ENCODE measurements around the gene SEC14L2. TPM values are rescaled to one million over a fixed set of nuclear protein-coding genes. Genes with fewer than 3 reads are reported as not detected.

SEC14L2 gene
- 1 to 10 TPM; 4.3 to 8.1 (median 5.9) TPM for polyA plus RNA-seq (ENCODE audit: insufficient read length in 4 of 4)

GRCh38 chr22:30396871-30397655 is at the start of gene SEC14L2:
TSS of gene SEC14L2 (plus strand) at chr22:30397018. CDS start at chr22:30397117, 99 bp downstream.
- no peak for DNase-seq (ENCODE audit: low read depth in 4 of 4, low spot score in 3 of 4)

- DNase-seq (ENCODE audit: low read depth in 4 of 4, low spot score in 3 of 4), result no peak
These were observed 49.4 kb upstream of the SEC14L2 start for GRCh38 chr22:30347255-30347892.

- DNase-seq (ENCODE audit: low read depth in 4 of 4, low spot score in 3 of 4), result no peak
These were observed 48.4 kb upstream of the SEC14L2 start for GRCh38 chr22:30348404-30348803.

- no peak for DNase-seq (ENCODE audit: low read depth in 4 of 4, low spot score in 3 of 4)
These were observed 48.0 kb upstream of the SEC14L2 start for GRCh38 chr22:30348809-30349208.

- DNase-seq (ENCODE audit: low read depth in 4 of 4, low spot score in 3 of 4), result no peak
These were observed 45.6 kb upstream of the SEC14L2 start for GRCh38 chr22:30351226-30351625.

- no peak for DNase-seq (ENCODE audit: low read depth in 4 of 4, low spot score in 3 of 4)
These were observed 42.2 kb upstream of the SEC14L2 start for GRCh38 chr22:30354644-30355043.

GRCh38 chr22:30356449-30357235 is 40.2 kb upstream of the SEC14L2 start, which contains the start of the genes CCDC157 and SF3A1:
TSS of gene CCDC157 (plus strand) at chr22:30357007. CDS start at chr22:30366001, 8,994 bp downstream.
TSS of gene SF3A1 (minus strand) at chr22:30356894. CDS start at chr22:30356792, 102 bp downstream.
- DNase-seq (ENCODE audit: low read depth in 4 of 4, low spot score in 3 of 4), result peak; percentile 83 to 84 (median 84)

GRCh38 chr22:30357236-30357570 is 39.6 kb upstream of the SEC14L2 start:
- DNase-seq (ENCODE audit: low read depth in 4 of 4, low spot score in 3 of 4), result no peak

GRCh38 chr22:30357650-30358215 is 39.1 kb upstream of the SEC14L2 start:
- DNase-seq (ENCODE audit: low read depth in 4 of 4, low spot score in 3 of 4), result no peak

- no peak for DNase-seq (ENCODE audit: low read depth in 4 of 4, low spot score in 3 of 4)
These were observed 38.3 kb upstream of the SEC14L2 start for GRCh38 chr22:30358541-30358940.

- no peak for DNase-seq (ENCODE audit: low read depth in 4 of 4, low spot score in 3 of 4)
These were observed 34.7 kb upstream of the SEC14L2 start for GRCh38 chr22:30361916-30362650.

- no peak for DNase-seq (ENCODE audit: low read depth in 4 of 4, low spot score in 3 of 4)
These were observed 34.1 kb upstream of the SEC14L2 start for GRCh38 chr22:30362651-30363281.

- no peak for DNase-seq (ENCODE audit: low read depth in 4 of 4, low spot score in 3 of 4)
These were observed 30.9 kb upstream of the SEC14L2 start for GRCh38 chr22:30365891-30366290.

GRCh38 chr22:30368420-30368819 is 28.4 kb upstream of the SEC14L2 start:
- no peak for DNase-seq (ENCODE audit: low read depth in 4 of 4, low spot score in 3 of 4)

GRCh38 chr22:30370641-30371230 is 26.1 kb upstream of the SEC14L2 start:
- peak in 1 of 4 donors; percentile 39 for DNase-seq (ENCODE audit: low read depth in 4 of 4, low spot score in 3 of 4)

- no peak for DNase-seq (ENCODE audit: low read depth in 4 of 4, low spot score in 3 of 4)
These were observed 25.5 kb upstream of the SEC14L2 start for GRCh38 chr22:30371321-30371720.

- DNase-seq (ENCODE audit: low read depth in 4 of 4, low spot score in 3 of 4), result no peak
These were observed 24.8 kb upstream of the SEC14L2 start for GRCh38 chr22:30371981-30372380.

GRCh38 chr22:30372915-30373314 is 23.9 kb upstream of the SEC14L2 start:
- DNase-seq (ENCODE audit: low read depth in 4 of 4, low spot score in 3 of 4), result no peak

All from left renal pelvis (tissue), 4 donors.